SK-N-SH treated with all-trans-retinoic acid at 6 μM for 48 hours (cell line): ENCODE results near the gene TXN2.
"Not testable (repeated sequence)": the region's sequence is repeated elsewhere in the genome, so short reads cannot be mapped to it uniquely, and the experiment has no call there.

Experiments used
- ATAC-seq: fragments of 200-7000 bp; cut with Tn5 transposase; 3 replicates; pipeline ENCODE4 v1.9.1; 2020; ENCODE audit warnings: mild to moderate bottlenecking, moderate library complexity
- ARNTL ChIP-seq: fragments of 450-650 bp; formaldehyde crosslinking; IDR thresholded peaks from 2 replicates; pipeline ENCODE4 v1.5.0; 2020; ENCODE audit warnings: low read depth, mild to moderate bottlenecking, moderate library complexity, borderline replicate concordance
- BACH2 ChIP-seq: fragments of 250-450 bp; sonication (Bioruptor Pico); IDR thresholded peaks from 2 replicates; pipeline ENCODE4 v1.9.0; 2021; ENCODE audit warnings: mild to moderate bottlenecking, borderline replicate concordance
- CREB5 ChIP-seq: fragments of 250-450 bp; sonication (Bioruptor Pico); IDR thresholded peaks from 2 replicates; pipeline ENCODE4 v1.5.1; 2020; ENCODE audit warnings: low read depth, mild to moderate bottlenecking, moderate library complexity
- CSRNP3 ChIP-seq: fragments of 250-450 bp; sonication (Bioruptor Pico); IDR thresholded peaks from 2 replicates; pipeline ENCODE4 v1.5.1; 2021; ENCODE audit warnings: mild to moderate bottlenecking, moderate library complexity
- GLIS3 ChIP-seq: fragments of 250-450 bp; sonication (Bioruptor Pico); IDR thresholded peaks from 2 replicates; pipeline ENCODE4 v1.5.0; 2020; ENCODE audit warnings: mild to moderate bottlenecking, moderate library complexity
- ISL1 ChIP-seq: fragments of 250-450 bp; sonication (Bioruptor Pico); IDR thresholded peaks from 2 replicates; pipeline ENCODE4 v2.1.2; 2022; ENCODE audit warnings: mild to moderate bottlenecking, moderate library complexity
- OSR1 ChIP-seq: fragments of 250-450 bp; sonication (Bioruptor Pico); IDR thresholded peaks from 2 replicates; pipeline ENCODE4 v1.8.0; 2022; ENCODE audit warnings: moderate library complexity, mild to moderate bottlenecking, inconsistent platforms
- PATZ1 ChIP-seq: fragments of 250-450 bp; sonication (Bioruptor Pico); IDR thresholded peaks from 2 replicates; pipeline ENCODE4 v1.8.0; 2020; ENCODE audit warnings: mild to moderate bottlenecking, moderate library complexity, borderline replicate concordance
- POU6F1 ChIP-seq: fragments of 250-450 bp; sonication (Bioruptor Pico); IDR thresholded peaks from 2 replicates; pipeline ENCODE4 v1.8.0; 2021; ENCODE audit warnings: low read depth, mild to moderate bottlenecking, moderate library complexity, borderline replicate concordance
- PPARA ChIP-seq: fragments of 250-450 bp; sonication (Bioruptor Pico); IDR thresholded peaks from 2 replicates; pipeline ENCODE4 v1.5.0; 2020; ENCODE audit warnings: mild to moderate bottlenecking, borderline replicate concordance
- RARB ChIP-seq: fragments of 250-450 bp; sonication (Bioruptor Pico); IDR thresholded peaks from 2 replicates; pipeline ENCODE4 v1.8.0; 2021; ENCODE audit warnings: mild to moderate bottlenecking, moderate library complexity
- SNAI2 ChIP-seq: fragments of 250-450 bp; sonication (Bioruptor Pico); IDR thresholded peaks from 2 replicates; pipeline ENCODE4 v1.5.0; 2020; ENCODE audit warnings: mild to moderate bottlenecking, moderate library complexity
- TOX ChIP-seq: fragments of 250-450 bp; sonication (Bioruptor Pico); IDR thresholded peaks from 2 replicates; pipeline ENCODE4 v1.8.0; 2021; ENCODE audit warnings: mild to moderate bottlenecking, moderate library complexity, borderline replicate concordance
- TSHZ2 ChIP-seq: fragments of 250-450 bp; sonication (Bioruptor Pico); IDR thresholded peaks from 2 replicates; pipeline ENCODE4 v1.5.0; 2020; ENCODE audit warnings: mild to moderate bottlenecking, moderate library complexity
- ZC3H10 ChIP-seq: fragments of 250-450 bp; sonication (Bioruptor Pico); IDR thresholded peaks from 2 replicates; pipeline ENCODE4 v1.5.1; 2021; ENCODE audit warnings: mild to moderate bottlenecking, moderate library complexity
- ZFP3 ChIP-seq: fragments of 250-450 bp; sonication (Bioruptor Pico); IDR thresholded peaks from 2 replicates; pipeline ENCODE4 v1.5.0; 2020; ENCODE audit warnings: mild to moderate bottlenecking, moderate library complexity
- ZFP30 ChIP-seq: fragments of 450-650 bp; formaldehyde crosslinking; IDR thresholded peaks from 2 replicates; pipeline ENCODE4 v1.5.0; 2022; ENCODE audit warnings: mild to moderate bottlenecking, moderate library complexity
- ZNF70 ChIP-seq: fragments of 450-650 bp; formaldehyde crosslinking; IDR thresholded peaks from 2 replicates; pipeline ENCODE4 v1.5.0; 2020; ENCODE audit warnings: mild to moderate bottlenecking, moderate library complexity
- ZNF8 ChIP-seq: fragments of 450-650 bp; formaldehyde crosslinking; IDR thresholded peaks from 2 replicates; pipeline ENCODE4 v1.5.0; 2020; ENCODE audit warnings: mild to moderate bottlenecking, moderate library complexity

The TXN2 gene

GRCh38 chr22:36425977-36426523, 55.4 kb downstream of the TXN2 start:
- TF ChIP-seq ZFP3 (no peak), OSR1 (no peak), ZNF70 (CRISPR knock-in tag) (no peak), ZFP30 (CRISPR knock-in tag) (no peak), GLIS3 (CRISPR knock-in tag) (no peak), ZNF8 (CRISPR knock-in tag) (no peak), TOX (CRISPR knock-in tag) (no peak), ISL1 (no peak)
- ATAC-seq, result peak; percentile 63

- no peak for ATAC-seq
- TF ChIP-seq CREB5 (CRISPR knock-in tag) (no peak), TSHZ2 (CRISPR knock-in tag) (no peak), ZNF70 (CRISPR knock-in tag) (no peak), POU6F1 (CRISPR knock-in tag) (no peak), OSR1 (no peak), PPARA (CRISPR knock-in tag) (no peak), ZC3H10 (no peak), CSRNP3 (no peak), SNAI2 (CRISPR knock-in tag) (no peak), RARB (CRISPR knock-in tag) (no peak), ARNTL (CRISPR knock-in tag) (no peak), TOX (CRISPR knock-in tag) (no peak), GLIS3 (CRISPR knock-in tag) (no peak), ZFP30 (CRISPR knock-in tag) (no peak), BACH2 (no peak), ZNF8 (CRISPR knock-in tag) (no peak), ISL1 (no peak)
These were observed 56.4 kb downstream of the TXN2 start for GRCh38 chr22:36424901-36425579.

GRCh38 chr22:36424466-36424865, 57.0 kb downstream of the TXN2 start:
- not testable (repeated sequence) for ATAC-seq

- ATAC-seq, result no peak
- TF ChIP-seq CREB5 (CRISPR knock-in tag) (no peak), RARB (CRISPR knock-in tag) (no peak), POU6F1 (CRISPR knock-in tag) (no peak), PATZ1 (CRISPR knock-in tag) (no peak), PPARA (CRISPR knock-in tag) (no peak), ZNF70 (CRISPR knock-in tag) (no peak), ARNTL (CRISPR knock-in tag) (no peak)
These were observed 57.7 kb downstream of the TXN2 start for GRCh38 chr22:36423461-36424404.
